ENCODE data around the gene PHKB.
"Not testable (repeated sequence)": the region's sequence is repeated elsewhere in the genome, so short reads cannot be mapped to it uniquely, and the experiment has no call there.

The PHKB gene

GRCh38 chr16:47681571-47681970 is 220.4 kb downstream of the PHKB start:
- H3K9me3 ChIP-seq (ENCODE audit: control insufficient read depth in 5 of 5, low read length in 5 of 5); H3K27me3 ChIP-seq (ENCODE audit: control insufficient read depth in 5 of 5, insufficient read depth in 4 of 5, low read length in 5 of 5): not testable (repeated sequence)
- peaks cover 7 to 22% (median 15%) of the 10 kb centered on the region in 5 donors for H3K36me3 ChIP-seq (ENCODE audit: control insufficient read depth in 5 of 5, insufficient read depth in 5 of 5, low read length in 5 of 5)

DNA sequence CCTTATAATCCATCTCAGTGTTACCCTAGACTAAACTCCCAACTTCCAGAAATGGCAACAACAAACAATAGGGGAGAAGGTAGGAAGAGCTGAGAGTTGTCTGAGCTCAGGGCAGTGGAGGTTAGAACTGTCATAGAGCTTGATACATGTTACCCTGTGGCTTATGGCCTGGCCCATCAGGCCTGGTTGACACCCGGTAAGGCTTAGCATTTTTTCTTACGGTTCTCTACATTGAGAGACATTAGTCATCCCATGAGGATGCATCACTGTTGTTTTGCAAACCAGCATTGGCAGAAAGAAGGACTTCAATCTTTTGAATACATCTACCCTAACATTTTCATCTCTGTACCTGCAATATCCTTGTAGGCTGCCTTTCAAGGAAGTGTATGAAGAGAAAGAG is 226.6 kb downstream of the PHKB start:
- Histone ChIP-seq H3K9ac (ENCODE audit: low read length in 5 of 5) (no peak overlapping the region), H3K4me3 (ENCODE audit: low read depth in 1 of 5, low read length in 5 of 5) (no peak overlapping the region), H3K9me3 (ENCODE audit: control insufficient read depth in 5 of 5, low read length in 5 of 5) (peaks cover 0 to 3% (median 0%) of the 10 kb centered on the region in 5 donors), H3K36me3 (ENCODE audit: control insufficient read depth in 5 of 5, insufficient read depth in 5 of 5, low read length in 5 of 5) (peaks cover 33 to 57% (median 34%) of the 10 kb centered on the region in 5 donors), H3K4me1 (ENCODE audit: control insufficient read depth in 5 of 5, insufficient read depth in 5 of 5, low read length in 5 of 5) (no peaks in the 10 kb centered on the region), H3K27ac (ENCODE audit: low read depth, low read length) (no peak overlapping the region), H3K27me3 (ENCODE audit: control insufficient read depth in 5 of 5, insufficient read depth in 4 of 5, low read length in 5 of 5) (no peaks in the 10 kb centered on the region)

More at GRCh38 chr16:47681571-47681970, 220.4 kb downstream of the PHKB start:
- not testable (repeated sequence) for H3K4me1 ChIP-seq (ENCODE audit: control insufficient read depth in 5 of 5, insufficient read depth in 5 of 5, low read length in 5 of 5); H3K4me3 ChIP-seq (ENCODE audit: low read depth in 1 of 5, low read length in 5 of 5); H3K27ac ChIP-seq (ENCODE audit: low read depth, low read length); H3K9ac ChIP-seq (ENCODE audit: low read length in 5 of 5)

GRCh38 chr16:47693226-47693625 is 232.1 kb downstream of the PHKB start:
- H3K9me3 ChIP-seq (ENCODE audit: control insufficient read depth in 5 of 5, low read length in 5 of 5) = no peaks in the 10 kb centered on the region
- H3K4me1 ChIP-seq (ENCODE audit: control insufficient read depth in 5 of 5, insufficient read depth in 5 of 5, low read length in 5 of 5) = no peaks in the 10 kb centered on the region
- no peak overlapping the region for H3K4me3 ChIP-seq (ENCODE audit: low read depth in 1 of 5, low read length in 5 of 5)
- H3K27me3 ChIP-seq (ENCODE audit: control insufficient read depth in 5 of 5, insufficient read depth in 4 of 5, low read length in 5 of 5) = no peaks in the 10 kb centered on the region
- H3K27ac ChIP-seq (ENCODE audit: low read depth, low read length) = no peak overlapping the region
- peaks cover 67 to 93% (median 83%) of the 10 kb centered on the region in 5 donors for H3K36me3 ChIP-seq (ENCODE audit: control insufficient read depth in 5 of 5, insufficient read depth in 5 of 5, low read length in 5 of 5)
- H3K9ac ChIP-seq (ENCODE audit: low read length in 5 of 5) = no peak overlapping the region

- Histone ChIP-seq H3K4me3 (ENCODE audit: low read depth in 1 of 5, low read length in 5 of 5) (no peak overlapping the region), H3K27me3 (ENCODE audit: control insufficient read depth in 5 of 5, insufficient read depth in 4 of 5, low read length in 5 of 5) (no peaks in the 10 kb centered on the region), H3K27ac (ENCODE audit: low read depth, low read length) (no peak overlapping the region), H3K4me1 (ENCODE audit: control insufficient read depth in 5 of 5, insufficient read depth in 5 of 5, low read length in 5 of 5) (no peaks in the 10 kb centered on the region), H3K9me3 (ENCODE audit: control insufficient read depth in 5 of 5, low read length in 5 of 5) (no peaks in the 10 kb centered on the region), H3K9ac (ENCODE audit: low read length in 5 of 5) (no peak overlapping the region), H3K36me3 (ENCODE audit: control insufficient read depth in 5 of 5, insufficient read depth in 5 of 5, low read length in 5 of 5) (peaks cover 63 to 90% (median 81%) of the 10 kb centered on the region in 5 donors)
Measured at GRCh38 chr16:47694543-47694942, 233.4 kb downstream of the PHKB start.

GRCh38 chr16:47695756-47696155 is 234.6 kb downstream of the PHKB start:
- peaks cover 58 to 81% (median 71%) of the 10 kb centered on the region in 5 donors for H3K36me3 ChIP-seq (ENCODE audit: control insufficient read depth in 5 of 5, insufficient read depth in 5 of 5, low read length in 5 of 5)
- H3K4me1 ChIP-seq (ENCODE audit: control insufficient read depth in 5 of 5, insufficient read depth in 5 of 5, low read length in 5 of 5) = no peaks in the 10 kb centered on the region
- no peaks in the 10 kb centered on the region for H3K9me3 ChIP-seq (ENCODE audit: control insufficient read depth in 5 of 5, low read length in 5 of 5)
- H3K27ac ChIP-seq (ENCODE audit: low read depth, low read length) = no peak overlapping the region
- H3K27me3 ChIP-seq (ENCODE audit: control insufficient read depth in 5 of 5, insufficient read depth in 4 of 5, low read length in 5 of 5) = no peaks in the 10 kb centered on the region
- H3K4me3 ChIP-seq (ENCODE audit: low read depth in 1 of 5, low read length in 5 of 5) = no peak overlapping the region
- H3K9ac ChIP-seq (ENCODE audit: low read length in 5 of 5) = no peak overlapping the region

DNA sequence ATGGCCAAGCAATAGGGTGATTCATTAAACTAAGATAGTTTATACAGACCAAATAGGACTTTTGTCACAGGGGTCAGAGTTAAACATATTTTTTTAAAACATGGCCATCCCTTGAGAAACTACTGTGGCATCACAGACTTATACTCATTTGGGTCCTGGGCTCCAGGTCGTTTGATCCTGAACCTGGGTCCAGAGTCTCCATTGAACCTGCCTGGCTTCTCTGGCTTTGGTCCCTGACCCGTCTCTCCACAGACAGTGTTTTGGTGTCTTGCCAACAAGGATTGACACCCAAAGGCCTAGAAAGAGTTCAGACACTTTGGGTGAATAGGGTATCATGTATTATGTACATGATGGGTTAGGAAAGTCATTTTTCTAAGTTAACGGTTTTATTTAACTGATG is 236.7 kb downstream of the PHKB start:
- Histone ChIP-seq H3K9me3 (ENCODE audit: control insufficient read depth in 5 of 5, low read length in 5 of 5) (no peaks in the 10 kb centered on the region), H3K27ac (ENCODE audit: low read depth, low read length) (no peak overlapping the region), H3K9ac (ENCODE audit: low read length in 5 of 5) (no peak overlapping the region), H3K36me3 (ENCODE audit: control insufficient read depth in 5 of 5, insufficient read depth in 5 of 5, low read length in 5 of 5) (peaks cover 55 to 69% (median 60%) of the 10 kb centered on the region in 5 donors), H3K4me1 (ENCODE audit: control insufficient read depth in 5 of 5, insufficient read depth in 5 of 5, low read length in 5 of 5) (no peaks in the 10 kb centered on the region), H3K4me3 (ENCODE audit: low read depth in 1 of 5, low read length in 5 of 5) (no peak overlapping the region), H3K27me3 (ENCODE audit: control insufficient read depth in 5 of 5, insufficient read depth in 4 of 5, low read length in 5 of 5) (no peaks in the 10 kb centered on the region)

DNA sequence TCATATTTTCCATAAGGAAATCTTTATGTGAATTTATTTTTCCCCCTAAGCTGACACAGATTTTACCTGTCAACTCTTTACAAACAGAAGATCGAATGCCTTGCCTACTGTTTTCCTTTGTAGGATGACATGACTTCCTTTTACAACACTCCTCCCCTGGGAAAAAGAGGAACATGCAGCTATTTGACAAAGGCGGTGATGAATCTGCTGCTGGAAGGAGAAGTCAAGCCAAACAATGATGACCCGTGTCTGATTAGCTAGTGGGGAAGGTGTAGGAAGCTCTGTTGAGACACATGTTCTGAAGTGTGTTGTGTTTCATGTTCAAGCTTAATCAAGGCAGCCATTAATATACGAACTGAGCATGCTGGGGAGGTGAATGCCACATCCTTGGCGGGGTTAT is 238.0 kb downstream of the PHKB start:
- peaks cover 44 to 56% (median 50%) of the 10 kb centered on the region in 5 donors for H3K36me3 ChIP-seq (ENCODE audit: control insufficient read depth in 5 of 5, insufficient read depth in 5 of 5, low read length in 5 of 5)
- no peaks in the 10 kb centered on the region for H3K27me3 ChIP-seq (ENCODE audit: control insufficient read depth in 5 of 5, insufficient read depth in 4 of 5, low read length in 5 of 5)
- H3K9me3 ChIP-seq (ENCODE audit: control insufficient read depth in 5 of 5, low read length in 5 of 5) = no peaks in the 10 kb centered on the region
- no peak overlapping the region for H3K9ac ChIP-seq (ENCODE audit: low read length in 5 of 5)
- no peak overlapping the region for H3K4me3 ChIP-seq (ENCODE audit: low read depth in 1 of 5, low read length in 5 of 5)
- H3K27ac ChIP-seq (ENCODE audit: low read depth, low read length) = no peak overlapping the region
- H3K4me1 ChIP-seq (ENCODE audit: control insufficient read depth in 5 of 5, insufficient read depth in 5 of 5, low read length in 5 of 5) = no peaks in the 10 kb centered on the region

DNA sequence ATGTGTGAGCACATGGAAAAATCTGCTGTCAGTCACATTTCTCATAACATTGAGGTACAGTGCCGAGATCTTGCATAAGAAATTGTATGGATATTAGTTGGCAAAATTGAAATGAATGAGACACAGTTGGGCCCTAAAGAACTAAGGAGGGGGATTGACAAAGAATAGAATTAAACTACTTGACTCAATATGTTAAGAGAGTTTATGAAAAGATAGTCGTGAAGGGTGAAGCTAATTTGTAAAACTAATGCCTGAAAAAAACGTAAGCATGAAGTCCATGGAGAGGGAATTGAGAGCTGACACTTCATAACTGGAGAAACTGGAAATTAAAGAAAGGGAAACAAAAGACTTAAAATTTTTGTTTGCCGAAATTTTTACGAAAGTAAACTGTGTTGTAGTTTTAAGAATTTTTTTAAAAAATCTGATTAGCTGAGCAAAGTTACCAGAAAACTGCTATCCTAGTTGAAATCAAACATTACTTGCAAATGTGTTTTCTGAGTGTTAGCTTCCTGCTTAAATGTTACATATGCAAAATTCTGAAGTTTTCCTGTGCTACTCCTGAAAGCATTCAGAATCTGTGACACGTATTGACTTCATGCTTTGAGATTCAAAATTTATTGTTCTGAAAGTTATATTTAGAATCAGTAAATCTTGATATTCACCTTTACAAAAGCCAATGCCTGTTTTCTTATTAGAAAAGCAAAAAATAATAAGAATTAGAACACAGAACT is 239.9 kb downstream of the PHKB start:
- Histone ChIP-seq H3K9me3 (ENCODE audit: control insufficient read depth in 5 of 5, low read length in 5 of 5) (no peaks in the 10 kb centered on the region), H3K36me3 (ENCODE audit: control insufficient read depth in 5 of 5, insufficient read depth in 5 of 5, low read length in 5 of 5) (peaks cover 25 to 37% (median 32%) of the 10 kb centered on the region in 5 donors), H3K27ac (ENCODE audit: low read depth, low read length) (no peak overlapping the region), H3K27me3 (ENCODE audit: control insufficient read depth in 5 of 5, insufficient read depth in 4 of 5, low read length in 5 of 5) (no peaks in the 10 kb centered on the region), H3K4me1 (ENCODE audit: control insufficient read depth in 5 of 5, insufficient read depth in 5 of 5, low read length in 5 of 5) (no peaks in the 10 kb centered on the region), H3K9ac (ENCODE audit: low read length in 5 of 5) (no peak overlapping the region), H3K4me3 (ENCODE audit: low read depth in 1 of 5, low read length in 5 of 5) (no peak overlapping the region)

DNA sequence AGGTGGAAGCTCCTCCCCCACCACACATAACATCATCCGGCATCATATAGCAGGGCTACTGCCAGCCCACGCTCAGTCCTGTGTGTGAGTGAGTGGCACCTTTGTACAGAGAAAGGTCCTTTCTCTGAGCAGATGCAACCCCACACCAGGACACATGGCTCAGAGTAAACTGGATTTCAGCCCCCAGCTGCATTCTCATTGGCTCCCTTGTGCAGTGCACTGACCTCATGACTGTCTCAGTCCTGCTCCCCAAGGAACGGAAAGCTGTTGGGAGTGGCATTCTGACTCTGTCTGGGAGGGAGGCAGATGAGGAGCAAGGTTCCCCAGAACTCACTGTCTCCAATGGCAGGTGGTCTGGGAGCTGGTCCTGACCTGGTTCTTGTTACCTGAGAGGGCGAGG is 244.1 kb downstream of the PHKB start:
- no peaks in the 10 kb centered on the region for H3K27me3 ChIP-seq (ENCODE audit: control insufficient read depth in 5 of 5, insufficient read depth in 4 of 5, low read length in 5 of 5)
- H3K27ac ChIP-seq (ENCODE audit: low read depth, low read length) = no peak overlapping the region
- no peak overlapping the region for H3K9ac ChIP-seq (ENCODE audit: low read length in 5 of 5)
- H3K4me3 ChIP-seq (ENCODE audit: low read depth in 1 of 5, low read length in 5 of 5) = no peak overlapping the region
- no peaks in the 10 kb centered on the region for H3K4me1 ChIP-seq (ENCODE audit: control insufficient read depth in 5 of 5, insufficient read depth in 5 of 5, low read length in 5 of 5)
- H3K36me3 ChIP-seq (ENCODE audit: control insufficient read depth in 5 of 5, insufficient read depth in 5 of 5, low read length in 5 of 5) = peaks cover 0 to 7% (median 0%) of the 10 kb centered on the region in 5 donors
- no peaks in the 10 kb centered on the region for H3K9me3 ChIP-seq (ENCODE audit: control insufficient read depth in 5 of 5, low read length in 5 of 5)

GRCh38 chr16:47711809-47712208 is 250.7 kb downstream of the PHKB start:
- Histone ChIP-seq H3K9ac (ENCODE audit: low read length in 5 of 5) (no peak overlapping the region), H3K36me3 (ENCODE audit: control insufficient read depth in 5 of 5, insufficient read depth in 5 of 5, low read length in 5 of 5) (no peaks in the 10 kb centered on the region), H3K4me3 (ENCODE audit: low read depth in 1 of 5, low read length in 5 of 5) (no peak overlapping the region), H3K27me3 (ENCODE audit: control insufficient read depth in 5 of 5, insufficient read depth in 4 of 5, low read length in 5 of 5) (no peaks in the 10 kb centered on the region), H3K27ac (ENCODE audit: low read depth, low read length) (no peak overlapping the region), H3K4me1 (ENCODE audit: control insufficient read depth in 5 of 5, insufficient read depth in 5 of 5, low read length in 5 of 5) (no peaks in the 10 kb centered on the region), H3K9me3 (ENCODE audit: control insufficient read depth in 5 of 5, low read length in 5 of 5) (no peaks in the 10 kb centered on the region)
